Chondrocyte (in vitro differentiated cells): ENCODE results near the gene CHPF2. TPM values are rescaled to one million over a fixed set of nuclear protein-coding genes. Genes with fewer than 3 reads are reported as not detected.

Experiments used
- DNase-seq: peaks from one replicate; pipeline ENCODE4 v3.0.0; 2021; ENCODE audit warnings: mixed read lengths, low spot score
- H3K27ac Mint-ChIP-seq: one replicate; pipeline ENCODE4 v1.8.0; 2021; ENCODE audit warnings: mild to moderate bottlenecking, moderate library complexity, mixed read lengths; ENCODE audit not compliant: unreplicated experiment
- H3K27me3 Mint-ChIP-seq: 2 replicates; pipeline ENCODE4 v1.8.0; 2021; ENCODE audit warnings: low read depth, mixed read lengths
- H3K36me3 Mint-ChIP-seq: 2 replicates; pipeline ENCODE4 v1.8.0; 2021; ENCODE audit warnings: low read depth, mixed read lengths
- H3K4me1 Mint-ChIP-seq: 2 replicates; pipeline ENCODE4 v1.8.0; 2021; ENCODE audit warnings: low read depth, mild to moderate bottlenecking, mixed read lengths
- H3K4me3 Mint-ChIP-seq: one replicate; pipeline ENCODE4 v1.8.0; 2021; ENCODE audit warnings: mild to moderate bottlenecking, moderate library complexity, mixed read lengths; ENCODE audit not compliant: unreplicated experiment
- H3K9me3 Mint-ChIP-seq: 2 replicates; pipeline ENCODE4 v1.8.0; 2021; ENCODE audit warnings: low read depth, mixed read lengths
- total RNA-seq: library from RNA; stranded (reverse); gene quantifications from 3 replicates; pipeline ENCODE4 v1.2.1, GENCODE V29; 2021
- TF ChIP-seq, protein P1 (sequence below): fragments of 200-600 bp; sonication (generic); IDR thresholded peaks from 2 replicates; pipeline ENCODE4 v1.5.0; 2021; ENCODE audit warnings: antibody characterized with exemption, mild to moderate bottlenecking, moderate library complexity

Gene CHPF2
- total RNA-seq, 1 donor from 2014 or later: 98.3 TPM

DNA sequence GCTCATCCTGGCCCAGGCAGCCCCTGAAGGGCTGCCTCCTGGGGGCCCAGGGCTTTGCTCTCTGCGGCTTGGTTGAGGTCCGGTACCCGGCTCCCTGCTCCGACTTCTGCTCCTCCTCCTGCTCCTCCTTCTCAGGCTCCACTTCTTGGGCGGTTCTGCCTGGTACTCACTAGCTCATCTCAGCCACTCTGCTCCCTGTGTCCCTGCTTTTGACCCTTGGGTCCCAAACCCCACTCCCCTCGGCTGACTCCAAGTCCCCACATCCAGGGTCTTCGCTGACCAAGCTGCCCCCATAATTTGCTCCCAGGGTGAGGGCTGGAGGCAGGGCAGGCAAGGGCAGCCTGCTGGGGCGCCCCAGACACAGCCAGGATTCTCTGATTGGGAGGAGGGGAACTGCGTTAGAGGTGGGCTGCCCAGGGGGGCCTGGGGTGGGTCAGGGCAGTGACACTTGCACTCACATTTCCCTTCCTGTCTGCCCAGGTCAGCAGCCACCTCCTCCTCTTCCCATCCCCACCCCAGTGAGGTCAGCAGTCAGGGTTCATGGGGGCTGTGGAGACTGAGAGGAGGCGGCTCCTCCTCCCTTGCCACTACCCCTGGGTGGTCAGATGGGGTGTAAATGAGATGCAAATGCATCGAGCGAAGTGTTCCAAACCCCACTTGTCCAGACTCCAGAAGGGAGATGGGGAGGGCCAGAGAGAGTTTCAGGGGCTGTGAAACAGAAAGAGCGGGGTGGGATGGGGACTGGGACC is 14.0 kb downstream of the CHPF2 start:
- no peaks in the 10 kb centered on the region for H3K9me3 Mint-ChIP-seq
- peak overlapping the region; percentile 99 for H3K4me3 Mint-ChIP-seq
- TF ChIP-seq, protein P1, sequence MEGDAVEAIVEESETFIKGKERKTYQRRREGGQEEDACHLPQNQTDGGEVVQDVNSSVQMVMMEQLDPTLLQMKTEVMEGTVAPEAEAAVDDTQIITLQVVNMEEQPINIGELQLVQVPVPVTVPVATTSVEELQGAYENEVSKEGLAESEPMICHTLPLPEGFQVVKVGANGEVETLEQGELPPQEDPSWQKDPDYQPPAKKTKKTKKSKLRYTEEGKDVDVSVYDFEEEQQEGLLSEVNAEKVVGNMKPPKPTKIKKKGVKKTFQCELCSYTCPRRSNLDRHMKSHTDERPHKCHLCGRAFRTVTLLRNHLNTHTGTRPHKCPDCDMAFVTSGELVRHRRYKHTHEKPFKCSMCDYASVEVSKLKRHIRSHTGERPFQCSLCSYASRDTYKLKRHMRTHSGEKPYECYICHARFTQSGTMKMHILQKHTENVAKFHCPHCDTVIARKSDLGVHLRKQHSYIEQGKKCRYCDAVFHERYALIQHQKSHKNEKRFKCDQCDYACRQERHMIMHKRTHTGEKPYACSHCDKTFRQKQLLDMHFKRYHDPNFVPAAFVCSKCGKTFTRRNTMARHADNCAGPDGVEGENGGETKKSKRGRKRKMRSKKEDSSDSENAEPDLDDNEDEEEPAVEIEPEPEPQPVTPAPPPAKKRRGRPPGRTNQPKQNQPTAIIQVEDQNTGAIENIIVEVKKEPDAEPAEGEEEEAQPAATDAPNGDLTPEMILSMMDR: no peak
- H3K27me3 Mint-ChIP-seq: no peaks in the 10 kb centered on the region
- peaks cover 9% of the 10 kb centered on the region for H3K36me3 Mint-ChIP-seq
- DNase-seq: no peak
- peak overlapping the region; percentile 100 for H3K27ac Mint-ChIP-seq
- peaks cover 63% of the 10 kb centered on the region for H3K4me1 Mint-ChIP-seq

DNA sequence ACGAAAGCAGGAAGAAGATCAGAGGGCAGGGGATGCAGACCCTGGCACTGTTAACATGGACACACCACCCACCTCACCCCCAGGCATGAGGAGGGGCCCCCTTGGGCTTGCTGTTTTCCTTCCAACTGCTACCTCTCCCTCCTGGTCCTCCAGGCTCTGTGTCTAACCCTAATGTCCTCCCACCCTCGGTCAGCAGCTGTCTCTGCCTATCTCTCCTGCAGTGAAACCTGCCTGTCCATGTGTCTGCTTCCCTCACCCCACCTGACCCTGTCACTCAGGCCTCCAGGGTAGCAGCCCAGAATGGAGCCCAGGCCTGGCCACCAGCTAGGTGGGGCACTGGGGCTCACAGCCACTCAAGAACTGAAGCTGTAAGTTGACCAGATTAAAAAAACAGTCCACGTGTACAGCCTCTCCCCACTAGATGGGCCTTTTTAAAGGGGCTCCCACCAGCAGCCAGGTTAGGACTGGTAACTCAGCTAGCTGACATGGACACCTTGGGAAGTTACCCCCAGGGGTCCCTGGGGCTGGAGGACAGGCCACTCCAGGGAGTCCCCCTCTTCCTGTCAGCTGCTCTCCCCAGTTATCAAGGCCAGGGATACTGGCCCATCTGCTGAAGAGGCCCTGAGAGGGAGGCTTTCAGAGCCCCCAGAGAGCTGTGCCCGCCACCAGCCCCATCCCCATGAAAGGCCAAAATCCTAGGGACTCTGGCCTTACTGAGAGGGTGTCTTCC is 14.7 kb downstream of the CHPF2 start:
- no peak for DNase-seq
- Mint-ChIP-seq H3K4me1 (peaks cover 64% of the 10 kb centered on the region), H3K9me3 (no peaks in the 10 kb centered on the region), H3K27me3 (no peaks in the 10 kb centered on the region), H3K36me3 (peaks cover 4% of the 10 kb centered on the region), H3K4me3 (peak overlapping the region; percentile 99), H3K27ac (peak overlapping the region; percentile 100)
- TF ChIP-seq, protein P1: no peak

DNA sequence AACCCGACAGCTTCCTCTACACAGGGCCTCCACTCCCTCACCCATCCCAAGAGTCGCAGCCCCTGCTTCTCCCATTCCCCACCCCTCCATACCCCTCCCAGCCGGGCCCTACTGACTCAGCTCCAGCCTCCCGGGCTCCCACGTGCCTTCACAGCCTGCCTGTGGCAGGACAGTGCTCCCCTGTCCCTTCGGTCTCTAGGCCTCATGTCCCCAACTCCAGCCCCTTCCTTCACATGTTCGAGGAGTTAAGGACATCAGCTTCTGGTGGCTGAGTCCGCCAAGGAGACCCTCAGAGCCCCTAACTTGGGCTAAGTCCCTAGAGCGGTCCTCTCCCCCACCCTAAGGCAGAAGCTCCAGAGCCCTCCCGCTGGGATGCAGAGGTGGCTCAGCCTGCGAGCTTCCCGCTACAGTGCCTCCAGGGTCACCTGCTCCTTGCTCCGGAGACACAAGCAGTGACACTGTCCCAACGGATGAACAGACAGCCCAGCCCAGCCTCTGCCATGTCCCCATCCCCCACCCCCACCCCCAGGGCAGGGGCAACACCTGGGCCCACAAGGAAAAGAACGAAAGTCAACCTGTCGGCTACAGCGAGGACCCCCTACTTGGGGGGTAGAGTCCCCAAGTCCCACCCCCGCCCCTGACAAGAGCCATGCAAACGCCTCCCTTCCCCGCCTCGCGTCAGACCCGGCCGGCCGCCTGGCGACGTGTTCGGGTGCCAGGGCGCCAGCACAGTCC is 15.5 kb downstream of the CHPF2 start:
- no peak for DNase-seq
- no peaks in the 10 kb centered on the region for H3K27me3 Mint-ChIP-seq
- no peaks in the 10 kb centered on the region for H3K9me3 Mint-ChIP-seq
- peak overlapping the region; percentile 99 for H3K4me3 Mint-ChIP-seq
- TF ChIP-seq, protein P1: peak; percentile 17
- peaks cover 3% of the 10 kb centered on the region for H3K36me3 Mint-ChIP-seq
- H3K4me1 Mint-ChIP-seq: peaks cover 71% of the 10 kb centered on the region
- peak overlapping the region; percentile 100 for H3K27ac Mint-ChIP-seq

- DNase-seq: no peak
- Mint-ChIP-seq H3K27me3 (no peaks in the 10 kb centered on the region), H3K9me3 (no peaks in the 10 kb centered on the region), H3K27ac (peak within 1 kb of the TSS; percentile 100), H3K4me1 (peaks cover 74% of the 10 kb centered on the region), H3K36me3 (peaks cover 2% of the 10 kb centered on the region), H3K4me3 (peak within 1 kb of the TSS; percentile 99)
- TF ChIP-seq, protein P1: no peak
Measured at GRCh38 chr7:151248346-151249033, 16.2 kb downstream of the CHPF2 start, which contains the start of gene SMARCD3. SMARCD3 (minus strand) TSS chr7:151248694; CDS start chr7:151248562, 132 bp downstream.
